Spleen (tissue), 7 donors: Measurements from ENCODE around the gene TMEM151A.

Source experiments
- CTCF ChIP-seq, 11 experiments: fragments of 200-600 bp in 7 of 11; fragments of 450-650 bp in 4 of 11; sonication (generic) in 4 of 11; IDR thresholded peaks in 8 of 11; conservative IDR thresholded peaks in 3 of 11; 1 replicate in 7 of 11; 2 replicates in 4 of 11; pipeline versions ENCODE4 v1.4.0 to v1.8.0; 2016 to 2021; ENCODE audit warnings: antibody characterized with exemption in 11 of 11, inconsistent platforms in 4 of 11, mild to moderate bottlenecking in 1 of 11
- POLR2A ChIP-seq, 3 donors: fragments of 450-650 bp; IDR thresholded peaks; one replicate each; pipeline ENCODE4 v1.5.1; 2017; ENCODE audit warnings: antibody characterized with exemption in 3 of 3, mild to moderate bottlenecking in 1 of 3
- donor health status: DM: no; HTN: no; CAD: no; lungs with moderate emphysema.
- donor health status: DM: no; HTN: no; CAD: no.
- donor health status: DM: no; HTN: no; CAD: no.

- TF ChIP-seq CTCF (IDR thresholded peaks at IDR 0.05 in 8 of 11, conservative IDR thresholded peaks at IDR 0.05 in 3 of 11) (no peak), POLR2A (IDR thresholded peaks at IDR 0.05) (peak in 1 of 3 donors; percentile 30)
These were observed 9.8 kb upstream of the TMEM151A start for GRCh38 chr11:66281776-66282467.
